HG02943 (cell line): ENCODE data around the gene MCRIP2.
A peak's percentile ranks its signal among the peaks of the same experiment; 100 is the strongest.

Experiments used
- ATAC-seq: cut with Tn5 transposase; IDR thresholded peaks from one replicate; pipeline ENCODE4 v1.9.1; 2021; ENCODE audit warnings: mild to moderate bottlenecking, low read depth, moderate library complexity; ENCODE audit not compliant: unreplicated experiment

MCRIP2 gene

GRCh38 chr16:631808-632358 is 9.7 kb upstream of the MCRIP2 start:
- no peak for ATAC-seq

- no peak for ATAC-seq
These were observed 8.9 kb upstream of the MCRIP2 start for GRCh38 chr16:632486-633335.

- ATAC-seq = no peak
These were observed 8.1 kb upstream of the MCRIP2 start for GRCh38 chr16:633336-634050.

GRCh38 chr16:634051-634670 is 7.5 kb upstream of the MCRIP2 start:
- no peak for ATAC-seq

GRCh38 chr16:634996-635395 is 6.6 kb upstream of the MCRIP2 start:
- no peak for ATAC-seq

- ATAC-seq = no peak
These were observed 5.9 kb upstream of the MCRIP2 start for GRCh38 chr16:635573-636205.

GRCh38 chr16:636206-637080 is 5.2 kb upstream of the MCRIP2 start, which contains the start of gene METTL26:
METTL26 (minus strand) TSS chr16:636305; CDS start chr16:636290, 15 bp downstream.
- ATAC-seq = peak; percentile 53

- no peak for ATAC-seq
These were observed 4.3 kb upstream of the MCRIP2 start for GRCh38 chr16:637081-638018.

- ATAC-seq = no peak
These were observed 3.5 kb upstream of the MCRIP2 start for GRCh38 chr16:638034-638543.

- ATAC-seq = no peak
These were observed 2.8 kb upstream of the MCRIP2 start for GRCh38 chr16:638836-639235.

GRCh38 chr16:640614-641013 is 1.0 kb upstream of the MCRIP2 start:
- ATAC-seq = no peak

- no peak for ATAC-seq
These were observed 791 bp downstream of the MCRIP2 start for GRCh38 chr16:642189-643049.

GRCh38 chr16:643050-643368 is 1.4 kb downstream of the MCRIP2 start:
- no peak for ATAC-seq

GRCh38 chr16:644556-644955 is 2.9 kb downstream of the MCRIP2 start:
- ATAC-seq = no peak

- ATAC-seq = no peak
These were observed 4.4 kb downstream of the MCRIP2 start for GRCh38 chr16:645852-646678.

GRCh38 chr16:646679-647172 is 5.1 kb downstream of the MCRIP2 start:
- no peak for ATAC-seq
